ENCODE data around the gene OLFML2A.
"Not testable (repeated sequence)": the region's sequence is repeated elsewhere in the genome, so short reads cannot be mapped to it uniquely, and the experiment has no call there.

OLFML2A gene

GRCh38 chr9:124776954-124777648 lies at the start of gene OLFML2A:
Gene OLFML2A, plus strand, starts transcription at chr9:124777133. Its CDS starts 138 bp downstream, at chr9:124777271.
- peak; percentile 16 for DNase-seq

GRCh38 chr9:124730772-124731171 lies 46.2 kb upstream of the OLFML2A start:
- DNase-seq = no peak

DNA sequence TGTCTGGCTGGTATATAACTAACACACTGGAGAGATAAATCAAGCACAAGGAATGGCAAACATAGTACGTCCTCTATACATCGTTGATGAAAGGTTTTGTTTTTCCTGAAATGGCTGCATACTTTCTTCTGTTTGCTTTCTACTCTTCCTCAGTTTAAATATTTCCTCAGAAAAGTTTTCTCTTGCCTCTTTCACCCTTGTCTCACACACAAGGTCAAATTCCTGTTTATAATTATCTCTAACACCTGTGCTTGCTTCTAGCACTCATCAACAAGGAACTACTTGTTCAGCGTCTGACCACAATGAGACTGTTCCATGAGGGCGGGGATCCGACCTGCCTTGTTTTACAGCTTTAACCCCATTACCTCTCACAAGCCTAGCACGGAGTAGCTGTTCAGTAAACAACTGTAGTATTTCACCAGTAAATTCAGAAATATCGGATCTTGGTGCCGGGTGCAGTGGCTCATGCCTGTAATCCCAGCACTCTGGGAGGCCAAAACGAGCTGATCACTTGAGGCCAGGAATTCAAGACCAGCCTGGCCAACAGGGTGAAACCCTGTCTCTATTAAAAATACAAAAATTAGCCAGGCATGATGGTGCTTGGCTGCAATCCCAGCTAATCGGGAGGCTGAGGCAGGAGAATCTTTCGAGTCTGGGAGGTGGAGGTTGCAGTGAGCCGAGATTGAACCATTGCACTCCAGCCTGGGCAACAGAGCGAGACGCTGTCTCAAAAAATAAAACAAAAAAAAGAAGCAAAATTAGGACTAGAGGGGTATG lies 42.8 kb upstream of the OLFML2A start:
- DNase-seq = no peak

DNA sequence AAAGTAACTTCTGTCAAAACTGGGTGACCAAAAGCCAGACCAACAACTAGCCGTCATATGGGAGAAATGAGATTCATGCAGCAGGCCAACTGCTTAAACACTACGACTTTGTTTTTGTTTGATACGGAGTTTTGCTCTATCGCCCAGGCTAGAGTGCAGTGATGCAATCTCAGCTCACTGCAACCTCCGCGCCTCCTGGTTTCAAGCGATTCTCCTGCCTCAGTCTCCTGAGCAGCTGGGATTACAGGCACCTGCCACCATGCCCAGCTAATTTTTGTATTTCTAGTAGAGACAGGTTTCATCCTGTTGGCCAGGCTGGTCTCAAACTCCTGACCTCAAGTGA lies 42.2 kb upstream of the OLFML2A start:
- not testable (repeated sequence) for DNase-seq

- no peak for DNase-seq
Measured at GRCh38 chr9:124735121-124735520, 41.8 kb upstream of the OLFML2A start.

- not testable (repeated sequence) for DNase-seq
Measured at GRCh38 chr9:124738075-124738474, 38.9 kb upstream of the OLFML2A start.

GRCh38 chr9:124739360-124739759 lies 37.6 kb upstream of the OLFML2A start:
- no peak for DNase-seq

DNA sequence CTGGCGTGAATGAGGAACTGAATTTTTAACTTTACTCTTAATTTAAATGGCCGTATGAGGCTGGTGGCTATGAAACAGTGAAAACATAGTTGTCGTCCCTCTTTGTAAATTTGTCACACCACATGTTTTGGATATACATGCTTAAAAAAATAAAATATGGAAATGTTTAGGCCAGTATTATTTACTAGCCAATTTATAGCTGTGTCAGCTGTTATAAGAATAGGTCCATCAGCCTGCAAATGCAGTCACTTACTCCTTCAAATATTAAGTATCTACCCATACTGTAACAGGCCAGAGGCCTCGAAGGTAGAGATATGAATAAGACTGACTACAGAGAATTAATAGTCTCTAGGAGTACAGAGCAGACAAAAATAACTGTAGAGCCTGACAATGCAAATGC lies 35.8 kb upstream of the OLFML2A start:
- no peak for DNase-seq

DNA sequence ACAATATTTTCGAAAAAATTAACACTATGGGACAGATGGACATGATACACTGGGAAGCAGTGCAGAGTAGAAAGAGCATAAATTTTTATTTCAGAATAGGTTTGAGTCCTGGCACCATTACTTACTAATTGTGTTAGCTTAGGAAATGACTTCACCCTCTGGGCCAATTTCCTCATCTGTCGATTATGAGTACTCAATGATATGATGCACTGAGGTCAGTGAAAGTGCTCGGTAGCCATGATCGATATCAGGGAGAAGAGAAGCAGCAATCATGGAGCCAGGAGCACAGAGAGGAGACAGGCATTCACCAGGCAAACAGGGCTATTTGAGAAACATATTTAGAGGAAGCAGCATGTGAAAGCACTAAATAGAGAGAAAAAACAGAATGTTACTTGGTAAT lies 35.3 kb upstream of the OLFML2A start:
- DNase-seq = no peak

DNA sequence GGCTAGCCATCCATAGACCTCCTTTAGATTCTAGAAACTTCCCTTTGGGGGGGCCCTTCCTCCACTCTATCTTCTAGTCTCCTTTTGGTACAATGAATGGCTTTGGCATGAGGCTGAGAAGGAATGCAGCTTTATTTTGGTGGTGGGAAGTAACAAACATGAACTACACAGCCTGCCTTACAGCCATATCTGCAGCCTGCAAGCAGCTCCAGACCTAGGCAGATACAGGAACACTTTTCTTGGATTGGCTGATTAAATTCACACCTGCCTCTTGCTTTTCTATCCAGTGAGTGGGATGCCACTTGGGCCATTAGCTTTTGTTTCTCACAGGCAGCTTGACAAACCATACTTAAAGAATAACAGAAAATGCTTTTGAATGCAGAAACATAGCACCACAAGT lies 34.0 kb upstream of the OLFML2A start:
- no peak for DNase-seq

DNA sequence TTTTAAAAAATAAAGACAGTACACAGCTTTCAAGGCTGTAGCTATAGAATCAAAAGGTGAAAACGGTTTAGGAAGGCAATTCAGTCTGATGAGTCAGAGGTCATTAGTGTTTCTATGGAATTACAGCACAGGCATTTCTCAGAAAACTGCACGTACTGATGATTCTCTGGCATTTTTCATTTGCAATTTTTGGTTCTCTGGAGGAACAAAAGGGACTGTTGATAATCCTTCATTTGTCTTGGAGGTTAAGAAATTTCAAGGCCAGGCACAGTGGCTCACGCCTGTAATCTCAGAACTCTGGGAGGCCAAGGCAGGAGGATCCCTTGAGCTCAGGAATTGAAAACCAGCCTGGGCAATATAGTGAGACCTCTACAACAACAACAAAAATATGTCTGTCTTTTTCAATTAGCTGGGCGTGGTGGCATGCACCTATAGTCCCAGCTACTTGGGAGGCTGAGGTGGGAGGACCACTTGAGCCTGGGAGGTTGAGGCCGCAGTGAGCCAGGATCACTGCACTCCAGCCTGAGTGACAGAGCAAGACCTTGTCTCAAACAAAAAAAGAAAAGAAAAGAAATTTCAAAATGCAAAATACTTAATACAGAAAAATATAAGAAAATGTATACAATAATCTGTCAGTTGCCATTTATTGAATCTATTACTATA lies 33.1 kb upstream of the OLFML2A start:
- no peak for DNase-seq

DNA sequence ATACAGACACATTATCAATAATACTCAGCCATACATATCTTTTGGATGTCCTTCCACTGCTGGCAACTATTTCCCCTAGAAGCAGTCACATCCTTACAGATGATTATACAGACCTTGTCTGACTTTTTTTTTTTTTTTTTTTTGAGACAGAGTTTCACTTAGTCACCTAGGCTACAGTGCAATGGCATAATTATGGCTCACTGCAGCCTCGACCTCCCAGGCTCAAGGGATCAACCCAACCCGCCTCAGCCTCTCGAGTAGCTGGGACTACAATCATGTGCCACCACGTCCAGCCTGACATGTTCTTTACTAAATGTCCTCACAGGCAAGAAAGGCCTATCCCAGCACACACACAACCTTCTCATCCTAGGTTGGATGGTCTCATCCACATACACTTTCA lies 29.9 kb upstream of the OLFML2A start:
- no peak for DNase-seq

GRCh38 chr9:124749284-124749683 lies 27.6 kb upstream of the OLFML2A start:
- DNase-seq = no peak

- DNase-seq = no peak
Measured at GRCh38 chr9:124749781-124750180, 27.2 kb upstream of the OLFML2A start.

DNA sequence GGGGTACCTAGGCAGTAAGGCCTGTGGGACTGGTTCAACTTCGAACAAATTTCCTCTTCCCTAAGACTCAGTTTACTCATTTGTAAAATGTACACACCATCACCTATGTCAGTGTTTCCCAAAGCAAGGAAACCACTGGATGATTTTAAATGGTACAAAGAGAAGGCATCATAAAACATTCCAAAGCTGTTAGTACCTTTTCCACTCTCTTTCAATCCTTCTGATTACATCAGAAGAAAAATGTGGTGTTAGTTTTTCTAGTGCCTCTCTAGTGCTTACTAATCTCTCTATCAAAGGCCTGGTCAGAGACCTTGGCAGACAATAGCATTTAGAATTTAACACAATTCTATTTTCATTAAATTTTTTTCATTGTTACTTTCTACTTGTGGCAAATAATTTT lies 24.0 kb upstream of the OLFML2A start:
- no peak for DNase-seq

DNA sequence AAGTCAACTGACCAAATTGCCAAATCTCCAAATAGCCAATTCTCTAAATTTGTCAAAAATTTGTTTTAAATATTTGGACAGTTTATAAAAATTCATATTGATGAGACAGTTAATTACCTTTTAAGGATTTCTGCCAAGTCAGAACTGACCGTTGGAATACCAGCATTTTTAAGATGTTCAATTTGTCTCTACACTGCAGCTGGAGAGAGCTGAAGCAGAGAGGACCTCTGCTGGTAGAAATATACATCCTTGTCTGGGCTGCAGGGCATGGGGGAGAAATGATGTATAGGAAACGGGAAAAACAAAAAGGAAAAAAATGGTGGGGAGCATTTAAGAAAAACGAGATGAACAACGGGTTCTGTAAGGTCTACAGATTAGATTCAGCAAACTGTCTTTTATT lies 22.6 kb upstream of the OLFML2A start:
- no peak for DNase-seq

DNA sequence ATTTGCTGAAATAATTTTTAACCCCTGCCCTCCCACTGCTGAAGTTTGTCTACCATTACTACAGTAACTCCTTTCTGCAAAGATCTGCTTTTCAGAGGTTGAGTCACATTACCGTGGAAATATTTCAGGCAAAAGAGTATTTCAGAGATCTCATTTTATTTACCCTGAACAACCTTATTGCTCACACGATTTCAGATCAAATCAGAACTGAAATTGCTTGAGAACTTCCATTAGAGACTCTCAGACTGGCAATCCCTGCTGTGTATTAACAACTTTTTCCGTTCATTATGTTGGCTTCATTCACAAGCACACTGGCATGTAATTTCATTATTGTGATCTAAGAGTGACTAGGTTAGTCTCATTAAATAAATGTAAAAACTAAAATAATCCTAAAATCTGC lies 21.9 kb upstream of the OLFML2A start:
- no peak for DNase-seq

DNA sequence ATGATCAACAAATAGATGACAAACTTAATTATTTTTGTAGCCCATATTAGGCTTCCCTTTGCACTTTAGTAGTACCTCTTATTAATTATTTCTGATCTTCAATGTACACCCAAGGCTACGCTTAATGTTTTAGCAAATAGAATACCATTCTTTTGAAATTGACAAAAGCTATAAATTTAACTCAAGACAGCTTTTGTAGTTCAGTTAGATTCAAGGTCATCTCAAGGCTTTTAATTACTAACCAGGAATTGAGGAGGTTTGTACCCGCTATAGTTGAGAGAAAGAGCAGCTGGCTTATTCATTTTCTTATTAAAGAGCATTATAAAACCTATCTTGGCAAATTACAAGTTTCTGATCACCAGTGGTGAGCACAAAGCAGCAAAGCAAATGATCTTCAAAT lies 20.9 kb upstream of the OLFML2A start:
- DNase-seq = no peak

DNA sequence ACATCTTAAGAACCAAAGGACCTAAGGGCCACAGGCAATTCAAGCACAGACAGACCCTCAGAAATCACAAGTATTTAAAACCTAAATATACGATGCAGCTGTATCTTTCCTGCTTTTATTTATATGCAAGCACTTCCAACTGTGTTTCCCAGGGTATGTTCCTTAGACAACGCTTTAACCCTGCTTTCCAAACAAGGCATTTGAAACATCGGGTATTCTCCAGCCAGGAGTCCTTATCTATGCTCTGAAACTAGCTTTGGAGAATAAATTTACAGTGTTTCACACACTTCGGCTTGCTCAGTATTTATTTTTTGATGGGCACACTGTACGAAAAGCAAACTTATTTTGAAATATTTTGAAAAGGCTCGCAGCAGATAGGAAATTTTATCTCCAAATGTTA lies 19.3 kb upstream of the OLFML2A start:
- no peak for DNase-seq

- no peak for DNase-seq
Measured at GRCh38 chr9:124758061-124758460, 18.9 kb upstream of the OLFML2A start.

DNA sequence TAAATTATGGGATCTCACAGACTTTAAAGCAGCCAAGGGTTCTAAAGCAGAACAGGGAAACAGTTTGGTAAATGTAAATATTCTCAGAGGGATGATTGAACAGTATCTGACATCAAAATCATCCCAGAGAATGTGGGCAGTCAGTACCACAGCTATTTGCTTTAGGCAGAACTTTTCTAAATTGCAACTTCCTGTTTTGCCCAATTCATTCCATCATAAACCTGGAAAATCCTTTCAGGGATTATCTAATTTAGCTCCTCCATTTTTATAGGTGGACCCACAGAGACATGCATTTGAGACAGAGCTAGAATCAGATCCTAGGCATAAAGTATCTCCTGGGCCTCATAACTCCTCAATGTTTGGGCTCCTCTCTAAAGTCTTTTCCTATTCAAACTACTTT lies 18.2 kb upstream of the OLFML2A start:
- DNase-seq = no peak

- DNase-seq = no peak
Measured at GRCh38 chr9:124759327-124759726, 17.6 kb upstream of the OLFML2A start.

GRCh38 chr9:124760719-124761118 lies 16.2 kb upstream of the OLFML2A start:
- DNase-seq = no peak

- DNase-seq = no peak
Measured at GRCh38 chr9:124761196-124761595, 15.7 kb upstream of the OLFML2A start.
